PFSK-1 (cell line): ENCODE results near the gene ZDHHC20.

ENCODE experiments used
- FOXP2 ChIP-seq: optimal IDR thresholded peaks from 2 replicates; pipeline ENCODE3; 2011; ENCODE audit warnings: borderline replicate concordance, control low read depth, inconsistent platforms; ENCODE audit not compliant: insufficient read depth; ENCODE audit errors: extremely low read length, extremely low read depth
- POLR2AphosphoS5 ChIP-seq: IDR thresholded peaks from 2 replicates; pipeline ENCODE4 v1.6.1; 2012; ENCODE audit warnings: low read depth, mild to moderate bottlenecking, control low read depth, low read length, moderate library complexity
- REST ChIP-seq, 2 experiments: IDR thresholded peaks; 2 replicates each; pipeline versions ENCODE4 v1.6.1 to v1.8.0; 2011 to 2012; ENCODE audit warnings: low read depth in 2 of 2, low read length in 2 of 2, control low read depth in 1 of 2, inconsistent platforms in 1 of 2, mild to moderate bottlenecking in 1 of 2, moderate library complexity in 1 of 2; ENCODE audit not compliant: insufficient read depth in 1 of 2
- TAF1 ChIP-seq: IDR thresholded peaks from 2 replicates; pipeline ENCODE4 v1.6.1; 2012; ENCODE audit warnings: low read length, control low read depth, borderline replicate concordance; ENCODE audit not compliant: insufficient read depth

GRCh38 chr13:21341637-21342422 is 117.3 kb downstream of the ZDHHC20 start:
- no peak for TF ChIP-seq REST (IDR thresholded peaks at IDR 0.05; ENCODE audit: insufficient read depth in 1 of 2, low read depth in 2 of 2, low read length in 2 of 2)
- no peak for TF ChIP-seq POLR2AphosphoS5
- TF ChIP-seq FOXP2, result no peak
- TF ChIP-seq TAF1, result no peak
